K562 (cell line): ENCODE data around the gene PARD3. TPM values are rescaled to one million over a fixed set of nuclear protein-coding genes. Genes with fewer than 3 reads are reported as not detected.

Source experiments
- ATAC-seq: fragments of 200-7000 bp; cut with Tn5 transposase; 3 replicates; pipeline ENCODE4 v1.9.1; 2020; ENCODE audit warnings: moderate library complexity
- BruUV-seq: library from RNA; stranded (reverse); fragments of 400-500 nt; replicated peaks from 2 replicates; lab custom pipeline; 2021; lab: Mats Ljungman, UMichigan
- CTCF ChIA-PET: fragments of 300-600 bp; formaldehyde crosslinking; extraction: SDS; loops from one replicate; lab custom pipeline; 2021; ENCODE audit warnings: low intra/inter-chr PET ratio; lab: Yijun Ruan, JAX
- POLR2A ChIA-PET: fragments of 300-600, 350-650 bp; sonication (Branson Sonifier 250); formaldehyde crosslinking; extraction: SDS; loops from one replicate; lab custom pipeline; 2021; ENCODE audit warnings: antibody characterized with exemption, inconsistent platforms; lab: Yijun Ruan, JAX
- DNase-seq, 4 experiments: peaks; one replicate each; pipeline versions ENCODE4 v3.0.0 to v3.0.0-alpha.2; 2011 to 2018; ENCODE audit warnings: low spot score in 3 of 4, mixed read lengths in 3 of 4; ENCODE audit errors: extremely low read depth in 1 of 4
- FAIRE-seq: peaks from 2 replicates; lab custom pipeline; 2011; peaks lifted over from hg19 to GRCh38; lab: Jason Lieb, UNC
- H2AFZ ChIP-seq: 2 replicates; pipeline ENCODE4 v1.6.0; 2011; ENCODE audit warnings: low read depth, low read length, control low read depth, inconsistent platforms
- H3K27ac ChIP-seq: fragments of 200-600 bp; 3 replicates; pipeline ENCODE4 v1.8.0; 2011; ENCODE audit warnings: low read depth, mild to moderate bottlenecking, control low read depth, inconsistent platforms, low read length, moderate library complexity, mixed read lengths; ENCODE audit errors: extremely low read depth
- H3K27me3 ChIP-seq, 2 experiments: fragments of 300-600 bp in 1 of 2; 2 replicates in 1 of 2; 3 replicates in 1 of 2; pipeline versions ENCODE4 v1.6.0 to v1.8.0; 2011; ENCODE audit warnings: inconsistent platforms in 2 of 2, low read length in 2 of 2, mild to moderate bottlenecking in 1 of 2, mixed read lengths in 1 of 2, moderate library complexity in 1 of 2; ENCODE audit not compliant: control insufficient read depth in 2 of 2, insufficient read depth in 2 of 2
- H3K36me3 ChIP-seq: fragments of 300-600 bp; 3 replicates; pipeline ENCODE4 v1.8.0; 2011; ENCODE audit warnings: mild to moderate bottlenecking, low read length, inconsistent platforms; ENCODE audit not compliant: control insufficient read depth, insufficient read depth
- H3K4me1 ChIP-seq, 2 experiments: fragments of 200-600 bp in 1 of 2; replicated peaks in 1 of 2; 2 replicates in 1 of 2; 3 replicates in 1 of 2; pipeline versions ENCODE4 v1.5.1 to v1.8.0; 2011; ENCODE audit warnings: inconsistent platforms in 2 of 2, low read length in 2 of 2, mild to moderate bottlenecking in 1 of 2, mixed read lengths in 1 of 2, moderate library complexity in 1 of 2; ENCODE audit not compliant: control insufficient read depth in 2 of 2, insufficient read depth in 2 of 2
- H3K4me2 ChIP-seq: 2 replicates; pipeline ENCODE4 v1.6.1; 2011; ENCODE audit warnings: low read length, control low read depth, inconsistent platforms, mixed read lengths; ENCODE audit not compliant: insufficient read depth
- H3K4me3 ChIP-seq: fragments of 200-600 bp; sonication (generic), shearing (Covaris generic); 2 replicates; pipeline ENCODE4 v1.5.1; 2016; ENCODE audit warnings: control low read depth, inconsistent platforms
- H3K79me2 ChIP-seq: fragments of 200-600 bp; 3 replicates; pipeline ENCODE4 v1.8.0; 2011; ENCODE audit warnings: low read length, inconsistent platforms; ENCODE audit not compliant: control insufficient read depth, insufficient read depth
- H3K9ac ChIP-seq, 2 experiments: 2 replicates each; pipeline versions ENCODE4 v1.6.0 to v1.6.1; 2011; ENCODE audit warnings: low read depth in 2 of 2, low read length in 2 of 2, control low read depth in 1 of 2, inconsistent platforms in 1 of 2, mild to moderate bottlenecking in 1 of 2, mixed read lengths in 1 of 2; ENCODE audit not compliant: insufficient read depth in 1 of 2
- H3K9me1 ChIP-seq: one replicate; pipeline ENCODE4 v1.6.0; 2011; ENCODE audit warnings: inconsistent platforms, mild to moderate bottlenecking, low read length, moderate library complexity; ENCODE audit not compliant: control insufficient read depth, insufficient read depth
- H3K9me3 ChIP-seq: replicated peaks from 2 replicates; pipeline ENCODE4 v1.5.1; 2011; ENCODE audit warnings: low read depth, low read length, inconsistent platforms; ENCODE audit not compliant: control insufficient read depth, insufficient read depth
- H4K20me1 ChIP-seq: replicated peaks from 2 replicates; pipeline ENCODE4 v1.6.1; 2011; ENCODE audit warnings: low read length, inconsistent platforms, mixed read lengths; ENCODE audit not compliant: control insufficient read depth, insufficient read depth
- ARID2 ChIP-seq: fragments of 450-650 bp; IDR thresholded peaks from 2 replicates; pipeline ENCODE4 v1.6.1; 2017; ENCODE audit warnings: antibody characterized with exemption, mild to moderate bottlenecking
- CC2D1A ChIP-seq: fragments of 450-650 bp; IDR thresholded peaks from 2 replicates; pipeline ENCODE4 v1.6.1; 2017; ENCODE audit warnings: mild to moderate bottlenecking
- ETV5 ChIP-seq: sonication (generic); formaldehyde crosslinking; IDR thresholded peaks from 2 replicates; pipeline ENCODE4 v1.4.0; 2020; ENCODE audit warnings: low read depth, mild to moderate bottlenecking, missing genetic modification reagents
- SP2 ChIP-seq: IDR thresholded peaks from 2 replicates; pipeline ENCODE4 v1.6.1; 2011; ENCODE audit warnings: mild to moderate bottlenecking, low read depth, low read length, moderate library complexity; ENCODE audit not compliant: poor library complexity, severe bottlenecking; ENCODE audit errors: extremely low read depth
- WHSC1 ChIP-seq: IDR thresholded peaks from one replicate; pipeline ENCODE4 v1.6.1; 2012; ENCODE audit warnings: low read length, control low read depth, inconsistent platforms
- XRCC3 ChIP-seq: fragments of 450-650 bp; IDR thresholded peaks from 2 replicates; pipeline ENCODE4 v1.6.1; 2017; ENCODE audit warnings: mild to moderate bottlenecking, moderate library complexity
- ZFP30 ChIP-seq: fragments of 250-450 bp; sonication (Bioruptor Pico); IDR thresholded peaks from 2 replicates; pipeline ENCODE4 v1.8.0; 2022; ENCODE audit warnings: moderate library complexity, mild to moderate bottlenecking, inconsistent platforms, borderline replicate concordance
- WGBS: fragments of 100-300 bp; shearing (Covaris generic); methylation state at CpG from one replicate; pipeline ENCODE4 v1.1.6; 2016; ENCODE audit warnings: low coverage, mixed read lengths; ENCODE audit not compliant: insufficient coverage; ENCODE audit errors: missing lambda C conversion rate; 5-methylcytosine and 5-hydroxymethylcytosine counted together
- in situ Hi-C: fragments of 300-500 bp; cut with MboI; formaldehyde crosslinking; loops from 4 replicates; pipeline ENCODE4 v1.15.0; 2018; ENCODE audit warnings: inconsistent platforms, mixed read lengths
- intact Hi-C: fragments of 100-400 bp; cut with micrococcal nuclease; formaldehyde crosslinking; loops from 2 replicates; pipeline ENCODE4 v1.14.2; 2022
- polyA plus RNA-seq, 8 experiments: library from polyadenylated mRNA; depleted of rRNA in 4 of 8; stranded (reverse) in 5 of 8; unstranded in 3 of 8; fragments of >200 nt; fragmentation: Nextera tagmentation in 2 of 8; fragmentation: Illumina TruSeq in 1 of 8; extraction: Ambion mirVana in 2 of 8; extraction: Trizol in 1 of 8; gene quantifications; 2 replicates each; pipeline versions ENCODE4 v1.2.1 to v1.2.3, GENCODE V29; 2011 to 2014; ENCODE audit warnings: inconsistent platforms in 1 of 8, missing spikeins in 1 of 8
- total RNA-seq, 7 experiments: library from RNA; depleted of rRNA in 6 of 7; stranded (reverse); fragments of >200 nt in 6 of 7; fragmentation: Illumina TruSeq in 2 of 7; extraction: Trizol in 2 of 7; gene quantifications; 2 replicates each; pipeline versions ENCODE4 v1.2.1 to v1.2.3, GENCODE V29; 2011 to 2021; ENCODE audit warnings: low replicate concordance in 1 of 7
- TF ChIP-seq, protein P1 (sequence below), 2 experiments: fragments of 450-650 bp in 1 of 2; sonication (generic) in 1 of 2; formaldehyde crosslinking in 1 of 2; IDR thresholded peaks; 2 replicates each; pipeline versions ENCODE4 v1.7.1 to v1.9.0; 2016 to 2022; ENCODE audit warnings: inconsistent platforms in 1 of 2, mild to moderate bottlenecking in 1 of 2, missing genetic modification reagents in 1 of 2
- TF ChIP-seq, protein P2 (sequence below): sonication (generic); formaldehyde crosslinking; IDR thresholded peaks from 2 replicates; pipeline ENCODE4 v1.8.1; 2023; ENCODE audit warnings: mild to moderate bottlenecking, missing genetic modification reagents
- TF ChIP-seq, protein P3 (sequence below), 2 experiments: fragments of 450-650 bp; conservative IDR thresholded peaks; 2 replicates each; pipeline ENCODE4 v1.6.1; 2017; ENCODE audit warnings: mild to moderate bottlenecking in 2 of 2, moderate library complexity in 2 of 2

PARD3 gene
- total and polyA plus RNA-seq, 9 of the 15 experiments (the other 6 are each of a cell fraction or from before 2014, with no cell fraction given): 2.7 to 11.7 (median 7.7) TPM

DNA sequence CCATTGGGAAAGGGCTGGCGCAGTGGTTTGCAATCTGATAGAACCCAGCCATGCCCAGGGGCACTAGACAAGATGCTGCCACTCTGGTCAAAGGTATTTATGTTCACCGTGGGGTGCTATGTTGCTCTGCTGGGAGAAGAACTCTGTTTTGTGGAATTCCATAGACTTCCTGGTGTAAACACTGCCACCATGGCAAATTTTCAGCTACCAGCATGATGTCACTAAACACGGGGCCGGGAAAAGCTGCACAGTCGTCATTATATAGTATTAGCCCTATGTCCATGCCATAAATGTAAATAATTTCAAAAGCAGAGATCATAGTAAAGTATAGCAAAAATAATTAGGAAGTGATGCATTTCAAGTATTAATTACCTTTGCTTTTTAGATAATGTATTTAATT is 500.6 kb downstream of the PARD3 start:
- Histone ChIP-seq H3K79me2 (no peaks in the 10 kb centered on the region), H3K4me1 (no peaks in the 10 kb centered on the region), H4K20me1 (no peaks in the 10 kb centered on the region), H3K27ac (no peak overlapping the region), H3K4me3 (no peak overlapping the region), H3K9me1 (no peaks in the 10 kb centered on the region), H3K4me2 (no peak overlapping the region), H3K27me3 (no peaks in the 10 kb centered on the region), H3K9me3 (no peaks in the 10 kb centered on the region), H3K36me3 (no peaks in the 10 kb centered on the region), H3K9ac (no peak overlapping the region), H2AFZ (no peak overlapping the region)
- intact Hi-C loops: no loop called here
- no TSS peak for BruUV-seq
- in situ Hi-C loops: no loop called here
- POLR2A ChIA-PET: no interaction called here
- 28% methylated on average over 5 of the region's 5 CpGs for WGBS
- FAIRE-seq (no peak), DNase-seq (no peak), ATAC-seq (no peak)
- CTCF ChIA-PET: no interaction called here
- TF ChIP-seq ETV5 (no peak), WHSC1 (no peak), CC2D1A (no peak), ZFP30 (CRISPR knock-in tag) (no peak), ARID2 (no peak), SP2 (no peak), XRCC3 (no peak)
- TF ChIP-seq, protein P1, sequence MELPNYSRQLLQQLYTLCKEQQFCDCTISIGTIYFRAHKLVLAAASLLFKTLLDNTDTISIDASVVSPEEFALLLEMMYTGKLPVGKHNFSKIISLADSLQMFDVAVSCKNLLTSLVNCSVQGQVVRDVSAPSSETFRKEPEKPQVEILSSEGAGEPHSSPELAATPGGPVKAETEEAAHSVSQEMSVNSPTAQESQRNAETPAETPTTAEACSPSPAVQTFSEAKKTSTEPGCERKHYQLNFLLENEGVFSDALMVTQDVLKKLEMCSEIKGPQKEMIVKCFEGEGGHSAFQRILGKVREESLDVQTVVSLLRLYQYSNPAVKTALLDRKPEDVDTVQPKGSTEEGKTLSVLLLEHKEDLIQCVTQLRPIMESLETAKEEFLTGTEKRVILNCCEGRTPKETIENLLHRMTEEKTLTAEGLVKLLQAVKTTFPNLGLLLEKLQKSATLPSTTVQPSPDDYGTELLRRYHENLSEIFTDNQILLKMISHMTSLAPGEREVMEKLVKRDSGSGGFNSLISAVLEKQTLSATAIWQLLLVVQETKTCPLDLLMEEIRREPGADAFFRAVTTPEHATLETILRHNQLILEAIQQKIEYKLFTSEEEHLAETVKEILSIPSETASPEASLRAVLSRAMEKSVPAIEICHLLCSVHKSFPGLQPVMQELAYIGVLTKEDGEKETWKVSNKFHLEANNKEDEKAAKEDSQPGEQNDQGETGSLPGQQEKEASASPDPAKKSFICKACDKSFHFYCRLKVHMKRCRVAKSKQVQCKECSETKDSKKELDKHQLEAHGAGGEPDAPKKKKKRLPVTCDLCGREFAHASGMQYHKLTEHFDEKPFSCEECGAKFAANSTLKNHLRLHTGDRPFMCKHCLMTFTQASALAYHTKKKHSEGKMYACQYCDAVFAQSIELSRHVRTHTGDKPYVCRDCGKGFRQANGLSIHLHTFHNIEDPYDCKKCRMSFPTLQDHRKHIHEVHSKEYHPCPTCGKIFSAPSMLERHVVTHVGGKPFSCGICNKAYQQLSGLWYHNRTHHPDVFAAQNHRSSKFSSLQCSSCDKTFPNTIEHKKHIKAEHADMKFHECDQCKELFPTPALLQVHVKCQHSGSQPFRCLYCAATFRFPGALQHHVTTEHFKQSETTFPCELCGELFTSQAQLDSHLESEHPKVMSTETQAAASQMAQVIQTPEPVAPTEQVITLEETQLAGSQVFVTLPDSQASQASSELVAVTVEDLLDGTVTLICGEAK (IDR thresholded peaks at IDR 0.05): no peak
- TF ChIP-seq, protein P1 (CRISPR knock-in tag; IDR thresholded peaks at IDR 0.05): no peak
- TF ChIP-seq, protein P2, sequence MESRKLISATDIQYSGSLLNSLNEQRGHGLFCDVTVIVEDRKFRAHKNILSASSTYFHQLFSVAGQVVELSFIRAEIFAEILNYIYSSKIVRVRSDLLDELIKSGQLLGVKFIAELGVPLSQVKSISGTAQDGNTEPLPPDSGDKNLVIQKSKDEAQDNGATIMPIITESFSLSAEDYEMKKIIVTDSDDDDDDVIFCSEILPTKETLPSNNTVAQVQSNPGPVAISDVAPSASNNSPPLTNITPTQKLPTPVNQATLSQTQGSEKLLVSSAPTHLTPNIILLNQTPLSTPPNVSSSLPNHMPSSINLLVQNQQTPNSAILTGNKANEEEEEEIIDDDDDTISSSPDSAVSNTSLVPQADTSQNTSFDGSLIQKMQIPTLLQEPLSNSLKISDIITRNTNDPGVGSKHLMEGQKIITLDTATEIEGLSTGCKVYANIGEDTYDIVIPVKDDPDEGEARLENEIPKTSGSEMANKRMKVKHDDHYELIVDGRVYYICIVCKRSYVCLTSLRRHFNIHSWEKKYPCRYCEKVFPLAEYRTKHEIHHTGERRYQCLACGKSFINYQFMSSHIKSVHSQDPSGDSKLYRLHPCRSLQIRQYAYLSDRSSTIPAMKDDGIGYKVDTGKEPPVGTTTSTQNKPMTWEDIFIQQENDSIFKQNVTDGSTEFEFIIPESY (CRISPR knock-in tag): no peak
- TF ChIP-seq, protein P3, sequence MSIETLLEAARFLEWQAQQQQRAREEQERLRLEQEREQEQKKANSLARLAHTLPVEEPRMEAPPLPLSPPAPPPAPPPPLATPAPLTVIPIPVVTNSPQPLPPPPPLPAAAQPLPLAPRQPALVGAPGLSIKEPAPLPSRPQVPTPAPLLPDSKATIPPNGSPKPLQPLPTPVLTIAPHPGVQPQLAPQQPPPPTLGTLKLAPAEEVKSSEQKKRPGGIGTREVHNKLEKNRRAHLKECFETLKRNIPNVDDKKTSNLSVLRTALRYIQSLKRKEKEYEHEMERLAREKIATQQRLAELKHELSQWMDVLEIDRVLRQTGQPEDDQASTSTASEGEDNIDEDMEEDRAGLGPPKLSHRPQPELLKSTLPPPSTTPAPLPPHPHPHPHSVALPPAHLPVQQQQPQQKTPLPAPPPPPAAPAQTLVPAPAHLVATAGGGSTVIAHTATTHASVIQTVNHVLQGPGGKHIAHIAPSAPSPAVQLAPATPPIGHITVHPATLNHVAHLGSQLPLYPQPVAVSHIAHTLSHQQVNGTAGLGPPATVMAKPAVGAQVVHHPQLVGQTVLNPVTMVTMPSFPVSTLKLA (conservative IDR thresholded peaks at IDR 0.05): no peak
